Colon (tissue), 2 donors: ENCODE results near the gene SPATS2L.

Experiments
- FAIRE-seq: peaks from 2 replicates; lab custom pipeline; 2012; peaks lifted over from hg19 to GRCh38; lab: Jason Lieb, UNC
- donor health status: control.
- donor health status: control.

Gene SPATS2L

DNA sequence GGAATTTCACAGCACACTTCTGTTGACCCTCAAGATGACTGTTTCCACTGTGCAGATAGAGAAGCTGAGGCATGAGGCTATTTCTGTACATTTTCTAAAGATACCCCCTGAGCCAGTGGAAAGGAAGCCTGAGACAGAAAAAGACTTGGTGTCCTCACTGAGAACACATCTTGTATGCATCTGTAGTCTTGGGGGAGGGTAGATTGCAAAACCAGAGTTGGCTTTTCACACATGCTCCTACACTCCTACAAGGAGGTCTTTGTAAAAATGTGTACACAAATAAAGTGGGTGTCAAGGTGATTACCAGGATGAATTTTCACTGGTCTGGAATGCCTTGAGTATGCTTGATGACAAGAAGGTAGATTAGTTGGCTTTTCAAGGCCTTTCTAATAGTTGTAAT lies 105.3 kb downstream of the SPATS2L start:
- FAIRE-seq = no peak

DNA sequence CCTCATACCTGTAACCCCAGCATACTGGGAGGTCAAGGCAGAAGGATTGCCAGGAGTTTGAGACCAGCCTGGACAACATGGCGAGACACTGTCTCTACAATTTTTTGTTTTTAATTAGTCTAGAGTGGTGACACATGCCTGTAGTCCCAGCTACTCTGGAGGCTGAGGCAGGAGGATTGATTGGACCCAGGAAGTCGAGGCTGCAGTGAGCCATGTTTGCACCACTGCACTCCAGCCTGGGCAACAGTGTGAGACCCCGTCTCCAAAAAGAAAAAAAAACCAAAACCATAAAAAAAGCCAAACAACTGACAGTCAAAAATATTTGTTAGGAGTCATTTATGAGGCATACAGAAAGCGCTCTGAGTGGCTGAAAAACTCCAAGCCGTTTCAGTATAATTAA lies 107.9 kb downstream of the SPATS2L start:
- no peak for FAIRE-seq

DNA sequence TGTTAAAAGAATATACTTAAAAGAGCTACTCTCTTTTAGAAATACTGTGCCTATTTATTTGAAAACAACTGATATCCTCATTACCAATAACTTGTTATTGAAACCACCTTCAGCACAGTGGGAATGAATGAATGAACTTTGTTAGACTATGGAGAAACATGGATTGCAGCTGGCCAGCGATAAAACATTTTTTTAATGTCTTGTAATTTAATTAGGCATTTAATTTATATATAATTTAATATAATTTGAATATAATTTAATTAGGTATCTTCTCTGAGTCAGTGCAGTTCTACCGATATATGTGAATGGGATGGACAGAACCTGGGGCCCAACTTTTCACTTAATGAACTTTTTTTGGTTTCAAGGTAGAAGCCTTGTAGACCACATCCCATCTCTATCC lies 109.0 kb downstream of the SPATS2L start:
- no peak for FAIRE-seq

DNA sequence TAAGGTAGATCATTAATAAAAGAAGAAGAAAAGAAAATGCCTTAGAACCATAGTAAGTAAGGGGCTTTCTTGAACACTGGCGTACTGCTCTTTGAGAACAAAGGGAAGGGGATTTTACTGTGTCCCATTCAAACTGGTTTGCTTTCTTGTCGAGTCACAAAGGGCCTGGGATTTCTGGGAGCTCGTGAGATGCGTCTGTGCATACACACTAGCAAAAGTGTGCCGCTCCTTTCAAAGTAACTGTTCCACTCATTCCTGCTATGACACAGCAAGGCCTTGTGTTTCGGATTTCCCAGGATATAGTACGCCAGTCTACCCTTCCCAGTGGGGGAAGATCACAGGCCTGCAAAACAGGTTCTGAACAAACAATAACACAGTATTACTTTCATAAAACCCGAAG lies 110.4 kb downstream of the SPATS2L start:
- no peak for FAIRE-seq

DNA sequence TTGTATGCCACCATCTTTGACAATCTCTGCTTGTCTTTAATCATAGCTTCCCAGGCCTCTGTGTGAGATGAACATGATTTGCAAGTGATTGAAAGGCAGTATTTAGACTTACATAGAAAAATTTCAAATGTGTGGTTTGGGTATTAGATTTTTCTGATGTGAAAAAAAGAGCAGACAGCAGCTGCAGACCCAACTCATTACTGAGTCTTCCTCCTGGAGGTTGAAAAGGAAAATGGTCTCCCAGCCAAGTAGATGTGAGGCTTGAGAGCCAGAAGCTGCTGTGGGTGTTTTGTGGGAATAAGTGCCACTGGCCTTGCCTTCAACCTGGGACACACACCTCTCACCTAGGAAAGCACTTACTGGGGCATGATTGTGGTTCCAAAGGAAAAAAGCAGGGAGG lies 110.9 kb downstream of the SPATS2L start:
- FAIRE-seq = no peak

DNA sequence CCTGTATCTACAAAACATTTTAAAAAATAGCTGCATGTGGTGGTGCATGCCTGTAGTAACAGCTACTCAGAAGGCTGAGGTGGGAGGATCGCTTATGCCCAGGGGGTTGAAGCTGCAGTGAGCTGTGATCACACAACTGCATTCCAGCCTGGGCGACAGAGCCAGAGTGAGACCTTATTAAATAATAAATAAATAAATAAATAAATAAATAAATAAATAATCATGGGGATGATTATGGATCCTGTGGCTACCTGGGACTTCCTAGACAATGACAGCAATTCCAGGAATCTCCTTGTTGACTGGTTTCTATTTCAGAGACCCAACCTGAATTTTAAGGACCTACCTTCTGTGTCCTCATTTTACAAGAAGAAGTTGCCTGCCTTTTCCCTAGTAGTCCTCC lies 111.9 kb downstream of the SPATS2L start:
- FAIRE-seq = no peak

DNA sequence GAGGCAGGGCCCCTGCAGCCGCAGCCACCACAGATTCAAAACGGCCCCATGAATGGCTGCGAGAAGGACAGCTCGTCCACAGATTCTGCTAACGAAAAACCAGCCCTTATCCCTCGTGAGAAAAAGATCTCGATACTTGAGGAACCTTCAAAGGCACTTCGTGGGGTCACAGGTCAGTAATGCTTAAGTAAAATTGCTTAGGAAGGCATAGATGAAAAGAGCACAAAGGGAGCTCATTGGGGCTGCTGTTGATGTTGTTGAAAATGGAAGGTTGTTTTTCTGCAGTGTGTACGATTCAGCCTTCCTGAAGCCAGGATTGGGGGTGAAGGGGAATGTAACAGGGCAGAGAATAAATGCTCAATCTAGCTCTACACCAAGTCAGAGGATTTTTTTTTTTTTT lies 112.8 kb downstream of the SPATS2L start:
- FAIRE-seq = no peak

DNA sequence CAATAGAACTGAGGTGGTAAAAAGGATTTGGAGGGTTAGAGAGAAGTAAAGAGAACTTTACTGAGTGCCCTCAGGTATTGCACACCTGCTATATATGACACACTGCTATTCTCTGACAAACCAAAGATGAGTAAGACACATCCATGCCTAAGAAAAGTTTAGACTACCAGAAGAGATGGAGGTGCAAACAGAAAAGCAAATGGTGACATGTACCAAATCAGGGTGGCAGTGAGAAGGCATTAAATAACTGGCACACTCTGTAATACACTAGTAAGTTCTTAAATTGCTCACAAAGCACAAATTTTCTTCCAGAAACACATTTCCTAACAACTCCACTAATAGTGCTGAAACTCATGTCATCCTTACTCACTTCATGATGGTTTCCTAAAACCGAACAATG lies 114.8 kb downstream of the SPATS2L start:
- no peak for FAIRE-seq

DNA sequence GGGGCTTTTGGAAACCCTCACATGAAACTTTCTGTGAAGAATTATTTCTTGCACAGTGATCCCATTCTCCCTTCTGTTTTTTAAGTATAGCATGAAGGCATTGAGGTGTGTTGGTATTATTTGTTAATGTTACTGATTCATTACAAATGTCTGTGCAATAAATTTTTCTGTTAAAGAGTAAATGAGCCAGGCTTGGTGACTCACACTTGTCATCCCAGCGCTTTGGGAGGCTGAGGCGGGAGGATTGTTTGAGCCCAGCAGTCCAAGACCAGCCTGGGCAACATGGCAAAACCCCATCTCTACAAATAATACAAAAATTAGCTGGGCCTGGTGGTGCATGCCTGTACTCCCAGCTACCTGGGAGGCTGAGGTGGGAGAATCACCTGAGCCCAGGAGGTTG lies 115.6 kb downstream of the SPATS2L start:
- FAIRE-seq = no peak

DNA sequence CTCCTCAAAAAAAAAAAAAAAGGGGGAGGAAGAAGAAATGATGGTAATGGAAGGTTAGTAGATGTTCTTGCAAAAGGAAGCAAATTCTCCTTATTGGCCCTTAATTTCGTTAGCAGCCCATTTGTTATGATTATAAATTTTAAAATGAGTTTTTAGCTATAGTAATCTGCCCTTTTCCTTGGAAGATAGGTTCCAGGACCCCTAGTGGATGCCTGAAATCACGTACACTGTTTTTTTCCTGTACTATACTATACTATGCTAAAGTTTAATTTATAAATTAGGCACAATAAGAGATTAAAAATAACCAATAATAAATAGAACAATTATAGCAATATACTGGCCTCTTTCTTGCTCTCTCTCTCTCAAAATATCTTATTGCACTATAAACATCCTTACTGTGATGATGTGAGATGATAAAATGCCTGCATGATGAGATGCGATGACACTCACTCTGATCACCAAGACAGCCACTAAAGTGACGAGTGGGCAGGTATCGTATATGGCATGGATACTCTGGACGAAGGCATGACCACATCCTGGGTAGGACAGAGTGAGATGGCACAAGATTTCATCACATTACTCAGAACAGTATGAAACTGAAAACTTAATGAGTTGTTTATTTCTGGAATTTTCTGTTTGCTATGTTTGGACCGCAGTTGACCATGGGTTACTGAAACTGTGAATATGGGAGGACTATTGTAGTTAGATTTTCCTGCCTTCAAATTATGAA lies 116.2 kb downstream of the SPATS2L start:
- no peak for FAIRE-seq

DNA sequence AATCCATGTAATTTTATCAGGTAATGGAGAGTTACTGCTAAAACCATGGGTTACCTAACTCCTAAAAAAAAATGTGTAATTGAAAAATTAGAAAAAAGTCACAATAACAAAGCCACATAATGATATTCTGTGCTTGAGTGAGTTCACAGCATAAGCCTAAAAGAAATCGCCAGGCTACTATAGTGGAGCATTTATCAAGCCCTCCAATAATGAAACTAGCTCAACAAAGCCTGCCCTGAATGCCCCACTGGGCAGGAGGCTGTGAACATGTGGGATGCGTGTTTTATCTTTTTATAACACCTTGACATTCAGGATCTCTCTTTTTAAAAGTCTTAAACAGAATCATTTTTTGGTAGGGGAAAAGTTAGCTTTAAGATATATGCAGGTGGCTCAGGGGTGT lies 117.0 kb downstream of the SPATS2L start:
- FAIRE-seq = no peak

DNA sequence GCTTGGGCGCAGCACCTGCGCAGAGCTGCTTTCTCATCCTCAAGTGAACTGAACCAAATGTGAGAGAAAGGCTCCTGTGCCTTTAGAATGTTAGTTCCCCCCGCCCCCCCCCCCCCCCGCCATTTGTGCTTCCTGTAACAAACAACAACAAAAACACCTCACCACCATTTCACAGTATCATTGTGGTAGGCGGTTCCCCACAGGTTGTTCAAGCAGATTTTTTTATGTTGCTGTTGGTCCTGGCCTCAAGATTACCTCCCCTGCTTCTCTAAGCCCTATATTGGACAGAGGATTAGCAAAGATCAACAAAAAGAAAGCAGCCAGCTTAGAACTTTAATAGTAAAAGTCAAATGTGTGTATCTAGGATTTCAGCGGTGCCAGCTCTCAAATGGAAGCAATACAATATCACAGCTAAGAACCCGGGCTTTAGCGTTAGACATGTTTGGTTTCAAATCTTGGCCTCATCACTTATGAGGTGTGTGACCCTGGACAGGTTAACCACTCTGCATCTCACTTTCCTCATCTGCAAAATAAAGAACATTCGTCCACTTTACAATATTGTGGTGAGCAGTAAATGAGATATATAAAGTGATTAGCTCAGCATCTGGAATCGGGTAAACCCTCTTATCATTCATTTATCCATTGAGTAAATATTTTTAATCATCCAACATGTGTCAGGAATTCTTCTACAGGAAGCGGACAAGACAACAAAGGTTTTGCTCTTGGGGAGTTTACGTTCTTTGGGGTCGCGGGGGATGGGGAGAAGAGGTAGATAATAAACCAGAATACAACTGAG lies 118.7 kb downstream of the SPATS2L start:
- FAIRE-seq = no peak

DNA sequence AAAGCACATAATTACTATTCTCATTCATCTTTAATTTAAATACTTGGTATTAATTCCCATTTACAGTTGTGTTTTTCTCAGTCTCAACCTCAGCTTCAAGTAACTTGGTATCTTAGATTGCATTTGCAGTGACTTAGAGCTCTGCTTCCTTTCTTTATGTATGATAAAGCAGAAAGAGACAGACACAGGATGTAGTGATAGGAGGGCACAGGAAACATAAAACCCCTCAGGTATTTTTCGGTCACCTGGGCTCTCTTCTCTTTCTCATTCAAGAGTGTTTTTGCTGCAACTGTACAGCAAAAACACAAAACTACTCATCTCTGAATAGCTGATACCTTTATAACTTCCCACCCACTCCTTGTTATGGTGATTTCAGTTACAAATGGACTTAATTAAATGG lies 120.3 kb downstream of the SPATS2L start:
- FAIRE-seq = no peak

DNA sequence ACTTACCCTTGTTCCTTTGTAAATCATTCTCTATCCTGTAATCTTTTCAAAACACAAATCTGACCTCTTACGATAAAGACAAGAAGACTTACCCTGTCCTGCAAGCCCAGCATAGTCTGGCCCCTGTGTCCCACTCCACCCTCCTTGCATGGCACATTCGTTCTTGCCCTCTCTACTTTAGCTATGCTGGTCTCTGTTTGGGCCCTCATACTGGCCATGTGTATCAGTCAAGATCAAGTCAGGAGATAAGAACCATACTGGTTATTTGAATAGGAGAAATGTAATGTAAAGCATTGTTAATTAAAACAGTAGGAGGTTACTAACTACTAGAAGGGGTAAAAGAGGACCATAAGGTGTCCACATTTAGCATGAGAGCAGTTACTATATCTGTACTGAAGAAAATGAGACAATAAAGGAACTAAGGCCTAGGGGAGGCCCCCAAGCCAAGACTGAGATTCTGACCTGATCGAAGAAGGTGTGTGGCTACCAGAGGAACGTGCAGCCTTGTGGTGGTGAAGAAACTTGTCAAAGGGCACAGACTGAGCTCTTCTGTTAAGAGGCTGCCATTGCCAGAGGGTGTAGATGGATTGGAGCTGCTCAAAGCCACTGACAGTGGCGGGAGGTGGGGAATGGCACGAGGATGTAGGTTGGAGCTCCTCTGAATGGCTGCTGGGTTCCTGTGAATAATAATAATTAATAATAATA lies 122.6 kb downstream of the SPATS2L start:
- FAIRE-seq = no peak

DNA sequence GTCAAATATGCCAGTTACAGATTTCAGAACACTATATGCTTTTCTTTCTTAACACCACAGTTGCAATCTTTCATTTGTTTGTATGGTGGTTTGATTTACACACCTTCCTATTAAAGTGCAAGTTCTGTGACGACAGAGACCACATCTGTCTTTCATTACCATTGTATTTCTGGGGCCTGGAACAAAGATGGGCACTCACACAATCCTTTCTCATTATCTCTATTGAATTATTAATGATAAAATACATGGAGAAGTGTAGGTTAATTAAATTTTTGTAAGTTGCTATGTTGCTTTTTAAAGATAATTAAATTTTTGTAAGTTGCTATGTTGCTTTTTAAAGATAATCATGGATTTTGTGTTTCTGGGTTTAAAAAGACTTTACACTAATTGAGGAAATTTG lies 123.5 kb downstream of the SPATS2L start:
- FAIRE-seq = no peak

DNA sequence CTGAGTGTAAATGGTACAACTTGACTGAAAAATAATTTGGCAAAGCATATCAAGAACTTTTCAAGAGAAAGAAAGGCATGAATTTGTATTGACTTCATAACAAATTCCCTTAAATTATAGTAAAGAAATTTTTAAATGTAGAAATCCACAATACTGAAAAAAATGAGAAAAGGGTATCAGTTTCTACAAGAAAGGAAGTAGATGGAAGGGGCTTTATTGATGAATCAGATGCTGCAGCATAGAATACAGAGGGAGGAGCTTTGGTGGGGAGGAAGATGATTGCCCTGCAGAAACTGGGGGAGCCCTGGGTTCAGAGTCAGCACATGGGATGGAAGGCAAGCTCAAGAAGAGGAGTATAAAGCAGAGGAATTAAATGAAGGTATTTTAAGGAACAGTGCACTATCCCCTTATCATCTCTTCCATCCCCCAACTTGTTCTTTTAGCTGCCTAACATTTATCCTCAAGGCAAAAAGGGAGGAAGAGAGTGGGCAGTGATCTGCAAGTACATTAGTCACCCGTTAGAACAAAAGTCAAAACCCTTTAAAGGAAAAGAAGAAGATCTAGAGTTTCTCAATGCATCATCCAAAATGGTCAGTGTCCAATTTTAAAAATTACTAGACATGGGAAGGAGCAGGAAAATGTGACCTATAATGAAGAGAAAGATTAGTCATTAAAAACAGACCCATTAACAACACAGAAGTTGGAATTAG lies 125.7 kb downstream of the SPATS2L start:
- FAIRE-seq = no peak

DNA sequence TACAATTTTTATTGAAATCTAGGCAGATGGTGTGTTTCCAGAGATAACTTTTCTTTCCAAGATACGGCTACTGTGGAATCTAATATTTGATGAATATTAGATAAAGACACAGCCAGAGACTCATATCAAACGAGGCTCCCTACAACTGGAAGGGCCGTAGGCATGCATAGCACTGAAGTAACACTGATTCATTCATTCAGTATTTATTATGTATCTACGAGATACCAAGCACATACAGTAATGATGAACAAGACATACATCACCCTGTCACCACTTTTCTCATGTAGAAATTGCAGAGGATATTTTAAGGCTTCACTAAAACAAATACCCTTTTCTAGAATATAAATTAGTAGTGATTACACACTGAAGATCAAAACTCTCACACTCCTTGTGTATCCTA lies 128.9 kb downstream of the SPATS2L start:
- FAIRE-seq = no peak

DNA sequence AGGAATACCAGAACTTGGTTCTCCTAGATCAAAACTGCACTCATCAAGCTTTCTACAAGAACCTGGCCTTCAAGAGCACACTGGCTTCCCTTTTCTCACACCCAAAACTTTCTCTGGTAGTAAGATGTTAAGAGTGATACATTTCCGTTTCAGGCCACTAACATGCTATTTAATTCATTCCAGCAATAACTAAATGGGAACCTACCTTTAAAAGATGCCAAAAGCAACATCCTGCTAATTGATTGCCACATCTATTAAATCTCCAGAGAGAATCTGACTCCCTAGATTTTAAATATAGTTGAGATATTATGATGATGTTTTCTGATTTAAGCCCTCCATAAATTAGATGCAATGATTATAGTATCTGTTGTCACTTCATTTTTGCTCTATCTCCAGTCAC lies 131.8 kb downstream of the SPATS2L start:
- no peak for FAIRE-seq

DNA sequence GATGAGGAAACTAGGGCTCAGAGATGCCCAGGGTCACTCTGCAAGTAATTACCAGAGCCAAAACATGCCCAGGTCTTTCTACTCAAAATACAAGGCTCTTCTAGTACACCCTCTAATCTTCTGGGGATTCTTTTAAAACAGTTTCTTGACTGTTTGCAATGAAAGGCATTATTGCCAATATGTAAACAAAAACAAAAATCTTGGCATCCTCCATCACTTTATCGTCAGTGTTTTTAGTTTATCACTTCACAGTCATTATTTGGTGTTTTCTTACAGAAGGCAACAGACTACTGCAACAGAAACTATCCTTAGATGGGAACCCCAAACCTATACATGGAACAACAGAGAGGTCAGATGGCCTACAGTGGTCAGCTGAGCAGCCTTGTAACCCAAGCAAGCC lies 132.4 kb downstream of the SPATS2L start:
- no peak for FAIRE-seq

DNA sequence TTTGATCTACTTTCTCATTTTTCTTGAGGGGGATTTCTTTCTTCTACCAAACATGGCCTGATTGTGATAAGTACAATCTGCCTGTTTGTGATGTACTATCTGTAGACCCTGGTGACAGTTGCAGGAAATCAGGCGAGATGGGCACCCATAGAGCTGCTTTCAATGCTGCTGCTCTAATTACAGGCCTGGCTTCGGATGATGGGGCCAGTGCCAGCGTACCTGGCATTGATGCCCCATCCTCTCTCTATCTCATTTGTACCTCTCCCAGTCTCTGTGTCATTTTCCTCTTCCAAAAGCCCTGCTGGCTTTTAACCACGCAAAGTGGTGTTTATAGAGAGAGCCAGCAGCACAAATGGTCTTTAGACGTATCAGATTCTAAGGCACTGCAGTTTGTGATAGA lies 133.5 kb downstream of the SPATS2L start:
- FAIRE-seq = no peak

DNA sequence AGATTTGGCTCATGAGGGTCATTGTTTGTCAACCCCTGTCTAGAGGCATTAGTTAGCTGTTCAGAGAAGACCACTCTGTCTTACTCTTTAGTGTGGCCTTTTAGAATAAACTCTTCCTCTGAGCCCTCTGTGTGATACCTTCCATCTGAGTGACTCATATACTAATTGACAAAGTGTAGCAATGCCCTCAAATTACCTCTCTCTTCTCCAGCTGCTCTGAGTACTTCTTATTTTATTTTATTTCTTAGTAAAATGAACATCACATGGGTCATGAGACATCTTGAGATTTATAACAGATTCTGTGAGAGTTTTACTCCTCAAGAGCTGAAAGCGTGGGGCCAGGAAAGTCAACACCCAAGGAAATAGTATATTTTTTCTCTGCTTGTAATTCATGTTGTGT lies 136.0 kb downstream of the SPATS2L start:
- FAIRE-seq = no peak

DNA sequence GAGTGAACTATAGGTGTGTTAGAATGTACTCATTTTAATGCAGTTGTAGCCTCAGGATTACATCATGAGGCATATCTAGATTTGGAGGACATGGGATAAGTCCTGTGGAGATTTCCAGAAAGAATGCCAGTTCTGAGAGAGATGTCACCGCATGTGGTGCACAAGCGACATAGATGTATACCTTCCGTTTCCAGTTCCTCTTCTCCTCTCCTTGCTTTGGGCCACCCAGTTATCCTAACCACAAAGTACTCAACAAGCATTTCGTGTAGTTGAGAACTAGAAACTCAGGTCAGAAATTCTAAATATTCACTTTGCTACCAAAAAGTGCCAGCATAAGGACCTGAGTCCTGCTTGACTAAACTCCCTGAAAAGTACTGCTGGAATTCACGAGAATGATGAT lies 136.9 kb downstream of the SPATS2L start:
- no peak for FAIRE-seq

DNA sequence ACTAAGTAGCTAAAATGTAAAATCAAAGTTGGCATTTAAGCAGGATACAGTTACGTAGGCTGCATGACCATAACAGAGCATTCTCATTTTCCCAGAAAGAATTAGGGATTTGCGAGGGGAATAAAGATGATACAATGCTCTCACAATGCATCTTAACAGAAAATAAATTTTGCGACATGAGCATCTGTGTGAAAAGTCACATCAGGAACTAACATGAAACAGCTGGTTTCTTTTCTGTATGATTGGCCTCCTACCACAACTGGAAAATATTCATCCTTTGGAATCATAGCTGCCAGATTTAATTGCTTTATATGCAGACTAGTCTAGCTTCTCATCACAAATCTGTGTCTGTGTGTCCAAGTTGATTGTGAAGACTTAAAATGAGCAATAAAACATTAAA lies 137.4 kb downstream of the SPATS2L start:
- FAIRE-seq = no peak
